Skeletal muscle satellite cell (primary cell): ENCODE data around the gene BPTF.
"Not testable (repeated sequence)": the region's sequence is repeated elsewhere in the genome, so short reads cannot be mapped to it uniquely, and the experiment has no call there.

ENCODE experiments used
- H3K27me3 ChIP-seq: 2 replicates; pipeline ENCODE4 v1.7.0; 2013; ENCODE audit warnings: low read length; ENCODE audit not compliant: control insufficient read depth, insufficient read depth
- H3K36me3 ChIP-seq: 2 replicates; pipeline ENCODE4 v1.7.0; 2013; ENCODE audit warnings: mild to moderate bottlenecking, control low read depth, low read length; ENCODE audit not compliant: insufficient read depth
- H3K4me1 ChIP-seq: 2 replicates; pipeline ENCODE4 v1.7.0; 2013; ENCODE audit warnings: low read length; ENCODE audit not compliant: control insufficient read depth, insufficient read depth
- H3K4me2 ChIP-seq: 2 replicates; pipeline ENCODE4 v1.7.0; 2013; ENCODE audit warnings: mild to moderate bottlenecking, low read length
- H3K4me3 ChIP-seq: 2 replicates; pipeline ENCODE4 v1.7.0; 2013; ENCODE audit warnings: low read length
- H3K9ac ChIP-seq: 2 replicates; pipeline ENCODE4 v1.7.0; 2013; ENCODE audit warnings: mild to moderate bottlenecking, low read depth, low read length, moderate library complexity
- H3K9me3 ChIP-seq: replicated peaks from 2 replicates; pipeline ENCODE4 v1.7.0; 2013; ENCODE audit warnings: mild to moderate bottlenecking, control low read depth, low read length

BPTF gene

GRCh38 chr17:67902511-67903231 lies 77.4 kb downstream of the BPTF start:
- Histone ChIP-seq H3K4me2 (no peak overlapping the region), H3K36me3 (peaks cover 35% of the 10 kb centered on the region), H3K4me1 (no peaks in the 10 kb centered on the region), H3K9ac (no peak overlapping the region), H3K4me3 (no peak overlapping the region), H3K9me3 (no peaks in the 10 kb centered on the region), H3K27me3 (no peaks in the 10 kb centered on the region)

GRCh38 chr17:67905298-67905697 lies 80.0 kb downstream of the BPTF start:
- not testable (repeated sequence) for H3K4me2 ChIP-seq, H3K27me3 ChIP-seq, H3K4me3 ChIP-seq, H3K9me3 ChIP-seq, H3K9ac ChIP-seq
- peaks cover 31% of the 10 kb centered on the region for H3K36me3 ChIP-seq
- peaks cover 11% of the 10 kb centered on the region for H3K4me1 ChIP-seq

- H3K36me3 ChIP-seq = peaks cover 36% of the 10 kb centered on the region
- H3K27me3 ChIP-seq, H3K9me3 ChIP-seq, H3K9ac ChIP-seq, H3K4me3 ChIP-seq, H3K4me2 ChIP-seq: not testable (repeated sequence)
- H3K4me1 ChIP-seq = peaks cover 11% of the 10 kb centered on the region
These were observed 85.0 kb downstream of the BPTF start for GRCh38 chr17:67910117-67910803.

- Histone ChIP-seq H3K27me3 (no peaks in the 10 kb centered on the region), H3K9ac (no peak overlapping the region), H3K9me3 (no peaks in the 10 kb centered on the region), H3K4me1 (peaks cover 11% of the 10 kb centered on the region), H3K4me2 (no peak overlapping the region), H3K36me3 (peaks cover 39% of the 10 kb centered on the region), H3K4me3 (no peak overlapping the region)
These were observed 85.9 kb downstream of the BPTF start for GRCh38 chr17:67911059-67911782.

GRCh38 chr17:67912088-67912487 lies 86.8 kb downstream of the BPTF start:
- no peaks in the 10 kb centered on the region for H3K27me3 ChIP-seq
- no peak overlapping the region for H3K4me3 ChIP-seq
- H3K9me3 ChIP-seq = no peaks in the 10 kb centered on the region
- H3K4me1 ChIP-seq = peaks cover 11% of the 10 kb centered on the region
- H3K9ac ChIP-seq = no peak overlapping the region
- no peak overlapping the region for H3K4me2 ChIP-seq
- peaks cover 39% of the 10 kb centered on the region for H3K36me3 ChIP-seq

GRCh38 chr17:67912656-67913055 lies 87.4 kb downstream of the BPTF start:
- H3K4me3 ChIP-seq = no peak overlapping the region
- no peak overlapping the region for H3K4me2 ChIP-seq
- H3K36me3 ChIP-seq = peaks cover 39% of the 10 kb centered on the region
- no peaks in the 10 kb centered on the region for H3K27me3 ChIP-seq
- H3K9ac ChIP-seq = no peak overlapping the region
- H3K9me3 ChIP-seq = no peaks in the 10 kb centered on the region
- peaks cover 11% of the 10 kb centered on the region for H3K4me1 ChIP-seq

- no peak overlapping the region for H3K4me3 ChIP-seq
- H3K36me3 ChIP-seq = peaks cover 40% of the 10 kb centered on the region
- H3K9ac ChIP-seq = no peak overlapping the region
- no peaks in the 10 kb centered on the region for H3K4me1 ChIP-seq
- H3K9me3 ChIP-seq = no peaks in the 10 kb centered on the region
- no peaks in the 10 kb centered on the region for H3K27me3 ChIP-seq
- no peak overlapping the region for H3K4me2 ChIP-seq
These were observed 94.9 kb downstream of the BPTF start for GRCh38 chr17:67920212-67920611.

GRCh38 chr17:67922503-67922902 lies 97.2 kb downstream of the BPTF start:
- H3K27me3 ChIP-seq = no peaks in the 10 kb centered on the region
- H3K9me3 ChIP-seq = no peaks in the 10 kb centered on the region
- no peaks in the 10 kb centered on the region for H3K4me1 ChIP-seq
- no peak overlapping the region for H3K9ac ChIP-seq
- H3K4me3 ChIP-seq = no peak overlapping the region
- H3K4me2 ChIP-seq = no peak overlapping the region
- peaks cover 50% of the 10 kb centered on the region for H3K36me3 ChIP-seq

- not testable (repeated sequence) for H3K4me3 ChIP-seq, H3K9ac ChIP-seq, H3K4me1 ChIP-seq, H3K9me3 ChIP-seq, H3K4me2 ChIP-seq, H3K27me3 ChIP-seq
- H3K36me3 ChIP-seq = peaks cover 61% of the 10 kb centered on the region
These were observed 103.5 kb downstream of the BPTF start for GRCh38 chr17:67928842-67929241.

GRCh38 chr17:67931227-67931626 lies 105.9 kb downstream of the BPTF start:
- peaks cover 68% of the 10 kb centered on the region for H3K36me3 ChIP-seq
- no peak overlapping the region for H3K4me3 ChIP-seq
- H3K9ac ChIP-seq = no peak overlapping the region
- no peaks in the 10 kb centered on the region for H3K4me1 ChIP-seq
- H3K4me2 ChIP-seq = no peak overlapping the region
- no peaks in the 10 kb centered on the region for H3K9me3 ChIP-seq
- no peaks in the 10 kb centered on the region for H3K27me3 ChIP-seq

- Histone ChIP-seq H3K36me3 (peaks cover 83% of the 10 kb centered on the region), H3K4me3 (no peak overlapping the region), H3K27me3 (no peaks in the 10 kb centered on the region), H3K4me2 (no peak overlapping the region), H3K9me3 (no peaks in the 10 kb centered on the region), H3K9ac (no peak overlapping the region), H3K4me1 (no peaks in the 10 kb centered on the region)
These were observed 117.5 kb downstream of the BPTF start for GRCh38 chr17:67942810-67943209.
